Fibroblast of pulmonary artery (primary cell): ENCODE results near the gene SH3RF2.

ENCODE experiments used
- DNase-seq: peaks from one replicate; pipeline ENCODE4 v3.0.0-alpha.2; 2010; ENCODE audit warnings: low read depth
- H3K4me3 ChIP-seq: replicated peaks from 2 replicates; pipeline ENCODE4 v1.5.1; 2011; ENCODE audit warnings: low read depth, mild to moderate bottlenecking, control low read depth, low read length, moderate library complexity
- TF ChIP-seq, protein P1 (sequence below): IDR thresholded peaks from 2 replicates; pipeline ENCODE4 v1.5.1; 2011; ENCODE audit warnings: mild to moderate bottlenecking, control low read depth, low read length, inconsistent platforms; ENCODE audit errors: missing control alignments

Gene SH3RF2

GRCh38 chr5:145920542-145921210 is 15.7 kb upstream of the SH3RF2 start:
- H3K4me3 ChIP-seq, result no peak overlapping the region
- no peak for DNase-seq
- TF ChIP-seq, protein P1, sequence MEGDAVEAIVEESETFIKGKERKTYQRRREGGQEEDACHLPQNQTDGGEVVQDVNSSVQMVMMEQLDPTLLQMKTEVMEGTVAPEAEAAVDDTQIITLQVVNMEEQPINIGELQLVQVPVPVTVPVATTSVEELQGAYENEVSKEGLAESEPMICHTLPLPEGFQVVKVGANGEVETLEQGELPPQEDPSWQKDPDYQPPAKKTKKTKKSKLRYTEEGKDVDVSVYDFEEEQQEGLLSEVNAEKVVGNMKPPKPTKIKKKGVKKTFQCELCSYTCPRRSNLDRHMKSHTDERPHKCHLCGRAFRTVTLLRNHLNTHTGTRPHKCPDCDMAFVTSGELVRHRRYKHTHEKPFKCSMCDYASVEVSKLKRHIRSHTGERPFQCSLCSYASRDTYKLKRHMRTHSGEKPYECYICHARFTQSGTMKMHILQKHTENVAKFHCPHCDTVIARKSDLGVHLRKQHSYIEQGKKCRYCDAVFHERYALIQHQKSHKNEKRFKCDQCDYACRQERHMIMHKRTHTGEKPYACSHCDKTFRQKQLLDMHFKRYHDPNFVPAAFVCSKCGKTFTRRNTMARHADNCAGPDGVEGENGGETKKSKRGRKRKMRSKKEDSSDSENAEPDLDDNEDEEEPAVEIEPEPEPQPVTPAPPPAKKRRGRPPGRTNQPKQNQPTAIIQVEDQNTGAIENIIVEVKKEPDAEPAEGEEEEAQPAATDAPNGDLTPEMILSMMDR, result no peak

- DNase-seq, result no peak
- TF ChIP-seq, protein P1, result no peak
- no peak overlapping the region for H3K4me3 ChIP-seq
These were observed 15.2 kb upstream of the SH3RF2 start for GRCh38 chr5:145921211-145921610.

DNA sequence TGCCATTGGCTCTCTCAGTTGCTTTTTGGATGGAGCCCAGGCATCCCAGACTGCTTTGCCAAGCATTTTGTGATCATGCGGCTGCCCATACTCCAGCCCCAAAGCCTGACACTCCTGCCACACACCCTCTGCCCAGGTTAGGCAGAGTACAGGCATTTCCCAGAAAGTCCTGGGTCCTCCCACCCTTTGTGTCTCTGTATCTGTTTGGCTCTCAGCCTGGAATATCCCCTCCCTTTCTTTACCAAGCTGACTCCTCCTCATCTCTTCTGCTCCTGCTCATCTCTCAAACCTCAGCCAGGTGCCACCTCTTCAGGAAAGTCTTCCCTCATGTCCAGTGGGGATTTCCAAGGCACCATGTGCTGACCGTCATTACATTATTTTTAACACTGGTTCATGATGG is 14.3 kb upstream of the SH3RF2 start:
- H3K4me3 ChIP-seq, result no peak overlapping the region
- TF ChIP-seq, protein P1, result no peak
- DNase-seq, result no peak

DNA sequence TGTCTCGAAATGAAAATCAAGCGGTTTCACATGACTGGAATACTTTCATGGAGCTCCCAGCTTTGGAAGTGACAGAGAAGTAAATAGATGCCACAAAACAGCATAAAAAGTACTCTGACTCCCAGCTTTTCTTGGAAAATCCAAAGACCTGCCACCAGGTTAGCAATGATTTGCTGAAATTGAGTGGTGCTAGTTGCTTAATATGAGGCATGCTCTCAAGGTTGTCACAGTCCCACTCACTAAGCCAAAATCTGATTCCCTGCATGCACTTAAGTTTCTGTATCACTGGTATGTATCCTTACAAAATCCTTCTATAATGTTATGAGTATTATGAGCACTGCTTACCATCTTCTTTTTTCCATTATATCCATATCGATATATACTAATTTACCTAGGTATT is 13.0 kb upstream of the SH3RF2 start:
- DNase-seq, result no peak
- TF ChIP-seq, protein P1, result no peak
- no peak overlapping the region for H3K4me3 ChIP-seq

GRCh38 chr5:145924849-145925248 is 11.5 kb upstream of the SH3RF2 start:
- DNase-seq, result no peak
- no peak overlapping the region for H3K4me3 ChIP-seq
- TF ChIP-seq, protein P1, result no peak

DNA sequence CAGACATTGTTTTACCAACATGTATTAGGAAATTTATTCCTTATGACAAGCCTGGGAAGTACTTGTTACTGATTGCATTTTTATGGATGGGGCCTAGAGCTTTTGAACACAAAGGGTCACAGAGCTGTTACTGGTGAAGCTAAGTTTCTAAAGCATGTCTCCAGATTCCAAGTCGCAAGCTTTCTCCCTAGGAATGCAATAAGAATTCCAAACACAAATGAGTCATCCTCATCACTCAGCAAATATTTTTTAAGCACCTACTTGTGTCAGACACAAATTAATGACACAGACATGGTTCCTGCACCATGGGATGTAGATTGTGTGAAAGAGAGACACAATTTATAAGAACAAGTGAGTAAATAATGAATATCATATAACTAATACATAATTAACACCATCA is 11.0 kb upstream of the SH3RF2 start:
- TF ChIP-seq, protein P1, result no peak
- no peak overlapping the region for H3K4me3 ChIP-seq
- DNase-seq, result peak; percentile 90

GRCh38 chr5:145925803-145926202 is 10.6 kb upstream of the SH3RF2 start:
- DNase-seq, result peak; percentile 83
- H3K4me3 ChIP-seq, result no peak overlapping the region
- TF ChIP-seq, protein P1, result no peak
